ENCODE measurements around the gene PLK1.
"Not testable (repeated sequence)": the region's sequence is repeated elsewhere in the genome, so short reads cannot be mapped to it uniquely, and the experiment has no call there.

Gene PLK1

GRCh38 chr16:23711785-23712184 is 33.1 kb downstream of the PLK1 start:
- no peak for DNase-seq

- no peak for DNase-seq
Measured at GRCh38 chr16:23712976-23713375, 34.3 kb downstream of the PLK1 start, which contains the start of gene ERN2. TSS of gene ERN2 (minus strand) at chr16:23713222. CDS start at chr16:23713187, 35 bp downstream.

GRCh38 chr16:23716484-23716883 is 37.8 kb downstream of the PLK1 start:
- DNase-seq = no peak

- not testable (repeated sequence) for DNase-seq
Measured at GRCh38 chr16:23722613-23723240, 44.0 kb downstream of the PLK1 start.

- no peak for DNase-seq
Measured at GRCh38 chr16:23724096-23724784, 45.6 kb downstream of the PLK1 start.

- no peak for DNase-seq
Measured at GRCh38 chr16:23724785-23725131, 46.1 kb downstream of the PLK1 start.

- DNase-seq = no peak
Measured at GRCh38 chr16:23726710-23727109, 48.0 kb downstream of the PLK1 start.

- no peak for DNase-seq
Measured at GRCh38 chr16:23728112-23728477, 49.4 kb downstream of the PLK1 start.

- no peak for DNase-seq
Measured at GRCh38 chr16:23729503-23730424, 51.1 kb downstream of the PLK1 start.

- no peak for DNase-seq
Measured at GRCh38 chr16:23734176-23734893, 55.6 kb downstream of the PLK1 start.

- DNase-seq = not testable (repeated sequence)
Measured at GRCh38 chr16:23737423-23738028, 58.8 kb downstream of the PLK1 start.

- no peak for DNase-seq
Measured at GRCh38 chr16:23739516-23739915, 60.8 kb downstream of the PLK1 start.
